DOHH2 (cell line): Measurements from ENCODE around the gene IFT57.

Experiments used
- H3F3A ChIP-seq: fragments of 200-600 bp; sonication (generic), shearing (Covaris generic); 2 replicates; pipeline ENCODE4 v1.6.0; 2016; ENCODE audit warnings: antibody characterized with exemption, mild to moderate bottlenecking; ENCODE audit not compliant: control insufficient read depth, insufficient read depth
- H3K27ac ChIP-seq: fragments of 200-600 bp; sonication (generic); 2 replicates; pipeline ENCODE4 v1.5.1; 2014; ENCODE audit warnings: low read depth, mild to moderate bottlenecking, low read length, moderate library complexity
- H3K27me3 ChIP-seq: fragments of 200-600 bp; sonication (generic); 2 replicates; pipeline ENCODE4 v1.6.1; 2014; ENCODE audit warnings: mild to moderate bottlenecking, low read length, mixed read lengths; ENCODE audit not compliant: control insufficient read depth
- H3K36me3 ChIP-seq: fragments of 200-600 bp; sonication (generic); 2 replicates; pipeline ENCODE4 v1.6.1; 2014; ENCODE audit warnings: mild to moderate bottlenecking, low read length, moderate library complexity, mixed read lengths; ENCODE audit not compliant: control insufficient read depth
- H3K4me1 ChIP-seq: fragments of 200-600 bp; sonication (generic); 2 replicates; pipeline ENCODE4 v1.6.1; 2014; ENCODE audit warnings: mild to moderate bottlenecking, low read length, mixed read lengths; ENCODE audit not compliant: control insufficient read depth
- H3K4me2 ChIP-seq: fragments of 200-600 bp; sonication (generic); 2 replicates; pipeline ENCODE4 v1.6.0; 2014; ENCODE audit warnings: mild to moderate bottlenecking, low read length, moderate library complexity
- H3K4me3 ChIP-seq: fragments of 200-600 bp; sonication (generic); 2 replicates; pipeline ENCODE4 v1.5.1; 2014; ENCODE audit warnings: mild to moderate bottlenecking, low read length, mixed read lengths
- H3K79me2 ChIP-seq: fragments of 200-600 bp; sonication (generic); 2 replicates; pipeline ENCODE4 v1.6.1; 2014; ENCODE audit warnings: mild to moderate bottlenecking, low read length, mixed read lengths; ENCODE audit not compliant: control insufficient read depth
- H3K9me2 ChIP-seq: fragments of 200-600 bp; sonication (generic); replicated peaks from 2 replicates; pipeline ENCODE4 v1.6.1; 2014; ENCODE audit warnings: mild to moderate bottlenecking, low read length, mixed read lengths; ENCODE audit not compliant: control insufficient read depth
- H3K9me3 ChIP-seq: fragments of 200-600 bp; sonication (generic); 2 replicates; pipeline ENCODE4 v1.6.1; 2014; ENCODE audit warnings: antibody characterized with exemption, low read length, mixed read lengths; ENCODE audit not compliant: control insufficient read depth, insufficient read depth
- H4K20me1 ChIP-seq: fragments of 200-600 bp; sonication (generic); 2 replicates; pipeline ENCODE4 v1.6.0; 2014; ENCODE audit warnings: low read depth, mild to moderate bottlenecking, antibody characterized with exemption, low read length, moderate library complexity; ENCODE audit not compliant: control insufficient read depth, insufficient read depth
- CTCF ChIP-seq: fragments of 200-600 bp; sonication (generic); IDR thresholded peaks from one replicate; pipeline ENCODE4 v1.5.1; 2014; ENCODE audit warnings: antibody characterized with exemption, mild to moderate bottlenecking, low read depth, low read length; ENCODE audit not compliant: poor library complexity, severe bottlenecking
- EZH2phosphoT487 ChIP-seq: fragments of 200-600 bp; sonication (generic); IDR thresholded peaks from 2 replicates; pipeline ENCODE4 v1.6.1; 2017; ENCODE audit warnings: borderline replicate concordance, mild to moderate bottlenecking, antibody characterized with exemption, low read length, moderate library complexity, mixed read lengths

Gene IFT57

GRCh38 chr3:108201258-108201657, 21.0 kb downstream of the IFT57 start:
- TF ChIP-seq EZH2phosphoT487 (no peak), CTCF (no peak)
- Histone ChIP-seq H3K4me1 (peaks cover 7% of the 10 kb centered on the region), H3K79me2 (no peaks in the 10 kb centered on the region), H3K27ac (no peak overlapping the region), H3K9me2 (no peaks in the 10 kb centered on the region), H4K20me1 (no peaks in the 10 kb centered on the region), H3F3A (no peaks in the 10 kb centered on the region), H3K4me3 (no peak overlapping the region), H3K27me3 (no peaks in the 10 kb centered on the region), H3K36me3 (peaks cover 24% of the 10 kb centered on the region), H3K4me2 (no peak overlapping the region), H3K9me3 (no peaks in the 10 kb centered on the region)

- Histone ChIP-seq H3F3A (no peaks in the 10 kb centered on the region), H3K27me3 (no peaks in the 10 kb centered on the region), H3K36me3 (peaks cover 24% of the 10 kb centered on the region), H3K4me1 (peaks cover 7% of the 10 kb centered on the region), H3K9me3 (no peaks in the 10 kb centered on the region), H4K20me1 (no peaks in the 10 kb centered on the region), H3K27ac (no peak overlapping the region), H3K9me2 (no peaks in the 10 kb centered on the region), H3K4me2 (no peak overlapping the region), H3K79me2 (no peaks in the 10 kb centered on the region), H3K4me3 (no peak overlapping the region)
- TF ChIP-seq CTCF (no peak), EZH2phosphoT487 (no peak)
Observed at GRCh38 chr3:108200578-108200977, 21.6 kb downstream of the IFT57 start.

GRCh38 chr3:108200024-108200423, 22.2 kb downstream of the IFT57 start:
- Histone ChIP-seq H3K9me2 (no peaks in the 10 kb centered on the region), H3K4me2 (no peak overlapping the region), H3F3A (no peaks in the 10 kb centered on the region), H3K36me3 (peaks cover 20% of the 10 kb centered on the region), H4K20me1 (no peaks in the 10 kb centered on the region), H3K4me3 (no peak overlapping the region), H3K79me2 (no peaks in the 10 kb centered on the region), H3K9me3 (peaks cover under 1% of the 10 kb centered on the region; the same call in 1 of the 2 replicates), H3K27me3 (no peaks in the 10 kb centered on the region), H3K27ac (no peak overlapping the region), H3K4me1 (peaks cover 7% of the 10 kb centered on the region)
- no peak for TF ChIP-seq EZH2phosphoT487
- no peak for TF ChIP-seq CTCF
